ENCODE measurements around the gene FAM168A.

DNA sequence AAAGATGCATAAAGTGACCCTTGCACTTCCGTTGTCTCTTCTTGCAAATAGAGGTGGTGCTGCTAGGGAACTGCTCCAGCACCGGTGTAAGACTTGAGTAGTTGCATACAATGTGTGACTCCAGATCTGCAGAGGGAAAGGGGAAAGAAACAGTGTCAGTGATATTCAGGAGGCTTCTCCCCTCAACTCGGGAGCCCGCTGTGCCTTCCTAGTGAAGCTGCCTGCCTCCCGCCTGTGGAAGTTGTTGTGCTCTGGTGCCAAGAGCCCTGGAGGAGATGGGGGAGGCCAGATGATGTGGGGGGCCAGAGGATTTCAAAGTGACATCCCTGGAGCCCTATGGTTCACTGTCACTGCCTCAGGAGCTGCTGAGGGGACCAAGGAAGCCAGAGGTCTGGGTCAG lies 191.3 kb downstream of the FAM168A start:
- TF ChIP-seq, protein P1, sequence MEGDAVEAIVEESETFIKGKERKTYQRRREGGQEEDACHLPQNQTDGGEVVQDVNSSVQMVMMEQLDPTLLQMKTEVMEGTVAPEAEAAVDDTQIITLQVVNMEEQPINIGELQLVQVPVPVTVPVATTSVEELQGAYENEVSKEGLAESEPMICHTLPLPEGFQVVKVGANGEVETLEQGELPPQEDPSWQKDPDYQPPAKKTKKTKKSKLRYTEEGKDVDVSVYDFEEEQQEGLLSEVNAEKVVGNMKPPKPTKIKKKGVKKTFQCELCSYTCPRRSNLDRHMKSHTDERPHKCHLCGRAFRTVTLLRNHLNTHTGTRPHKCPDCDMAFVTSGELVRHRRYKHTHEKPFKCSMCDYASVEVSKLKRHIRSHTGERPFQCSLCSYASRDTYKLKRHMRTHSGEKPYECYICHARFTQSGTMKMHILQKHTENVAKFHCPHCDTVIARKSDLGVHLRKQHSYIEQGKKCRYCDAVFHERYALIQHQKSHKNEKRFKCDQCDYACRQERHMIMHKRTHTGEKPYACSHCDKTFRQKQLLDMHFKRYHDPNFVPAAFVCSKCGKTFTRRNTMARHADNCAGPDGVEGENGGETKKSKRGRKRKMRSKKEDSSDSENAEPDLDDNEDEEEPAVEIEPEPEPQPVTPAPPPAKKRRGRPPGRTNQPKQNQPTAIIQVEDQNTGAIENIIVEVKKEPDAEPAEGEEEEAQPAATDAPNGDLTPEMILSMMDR (IDR thresholded peaks at IDR 0.05; ENCODE audit: insufficient read depth, low read length, poor library complexity, severe bottlenecking) = no peak
- no peak for TF ChIP-seq EZH2phosphoT487 (conservative IDR thresholded peaks at IDR 0.05; ENCODE audit: low read length)
